Measurements from ENCODE around the gene TCERG1L.

DNA sequence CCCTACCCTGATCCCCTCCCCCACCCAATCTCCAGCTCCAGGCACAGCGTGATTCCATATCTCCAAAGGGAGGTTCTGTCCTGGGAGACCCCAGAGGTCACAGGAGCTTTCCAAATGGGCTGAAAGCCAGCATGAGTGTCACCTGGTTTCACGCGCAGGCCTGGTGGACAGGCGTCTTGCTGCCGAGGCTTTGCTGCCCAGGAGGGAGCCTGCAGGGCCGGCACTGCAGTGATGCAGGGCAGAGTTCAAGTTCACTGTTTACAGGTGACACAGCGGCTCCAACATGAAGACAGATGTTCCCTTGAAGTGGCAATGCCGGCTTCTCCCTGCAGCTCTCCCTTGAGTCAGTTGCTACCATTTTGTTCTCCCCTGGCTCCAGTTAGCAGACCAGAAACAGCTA lies 104.3 kb downstream of the TCERG1L start:
- TF ChIP-seq, protein P1, sequence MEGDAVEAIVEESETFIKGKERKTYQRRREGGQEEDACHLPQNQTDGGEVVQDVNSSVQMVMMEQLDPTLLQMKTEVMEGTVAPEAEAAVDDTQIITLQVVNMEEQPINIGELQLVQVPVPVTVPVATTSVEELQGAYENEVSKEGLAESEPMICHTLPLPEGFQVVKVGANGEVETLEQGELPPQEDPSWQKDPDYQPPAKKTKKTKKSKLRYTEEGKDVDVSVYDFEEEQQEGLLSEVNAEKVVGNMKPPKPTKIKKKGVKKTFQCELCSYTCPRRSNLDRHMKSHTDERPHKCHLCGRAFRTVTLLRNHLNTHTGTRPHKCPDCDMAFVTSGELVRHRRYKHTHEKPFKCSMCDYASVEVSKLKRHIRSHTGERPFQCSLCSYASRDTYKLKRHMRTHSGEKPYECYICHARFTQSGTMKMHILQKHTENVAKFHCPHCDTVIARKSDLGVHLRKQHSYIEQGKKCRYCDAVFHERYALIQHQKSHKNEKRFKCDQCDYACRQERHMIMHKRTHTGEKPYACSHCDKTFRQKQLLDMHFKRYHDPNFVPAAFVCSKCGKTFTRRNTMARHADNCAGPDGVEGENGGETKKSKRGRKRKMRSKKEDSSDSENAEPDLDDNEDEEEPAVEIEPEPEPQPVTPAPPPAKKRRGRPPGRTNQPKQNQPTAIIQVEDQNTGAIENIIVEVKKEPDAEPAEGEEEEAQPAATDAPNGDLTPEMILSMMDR (IDR thresholded peaks at IDR 0.05; ENCODE audit: poor library complexity): no peak
- no peak for TF ChIP-seq EZH2 (IDR thresholded peaks at IDR 0.05; ENCODE audit: borderline replicate concordance)
